Measurements from ENCODE around the gene ZNF438.

GRCh38 chr10:30911303-30911863 is 120.3 kb downstream of the ZNF438 start:
- TF ChIP-seq CTCF (conservative IDR thresholded peaks at IDR 0.05; ENCODE audit: low read depth, low read length) (no peak), EZH2 (IDR thresholded peaks at IDR 0.05; ENCODE audit: borderline replicate concordance, low read depth, low read length, poor library complexity, severe bottlenecking) (no peak)
